Activated CD4-positive, alpha-beta memory T cell treated with anti-CD3 and anti-CD28 coated beads, Interleukin-2, amount 10 ng/mL, durations not matched to agents 7 days and 5 days (primary cell): ENCODE results near the gene MOCS3. TPM values are rescaled to one million over a fixed set of nuclear protein-coding genes. Genes with fewer than 3 reads are reported as not detected.

Experiments used
- CTCF ChIA-PET: fragments of 350-600 bp; sonication (Branson Sonifier 250); formaldehyde crosslinking; loops from one replicate; lab custom pipeline; 2021; ENCODE audit warnings: antibody characterized with exemption, inconsistent platforms; lab: Charles Lee
- POLR2A ChIA-PET: fragments of 350-600 bp; sonication (Branson Sonifier 250); formaldehyde crosslinking; loops from one replicate; lab custom pipeline; 2021; ENCODE audit warnings: antibody characterized with exemption; lab: Charles Lee
- DNase-seq: peaks from one replicate; pipeline ENCODE4 v3.0.0-alpha.2; 2020
- H3K27ac Mint-ChIP-seq: one replicate; pipeline ENCODE4 v1.8.0; 2021; ENCODE audit warnings: mild to moderate bottlenecking, mixed read lengths
- H3K27me3 Mint-ChIP-seq: one replicate; pipeline ENCODE4 v1.8.0; 2021; ENCODE audit warnings: mixed read lengths
- H3K36me3 Mint-ChIP-seq: one replicate; pipeline ENCODE4 v1.8.0; 2021; ENCODE audit warnings: low read depth, mixed read lengths
- H3K4me1 Mint-ChIP-seq: one replicate; pipeline ENCODE4 v1.8.0; 2021; ENCODE audit warnings: mixed read lengths
- H3K4me3 Mint-ChIP-seq: one replicate; pipeline ENCODE4 v1.8.0; 2021; ENCODE audit warnings: mild to moderate bottlenecking, mixed read lengths
- H3K9me3 Mint-ChIP-seq: one replicate; pipeline ENCODE4 v1.8.0; 2021; ENCODE audit warnings: mixed read lengths
- total RNA-seq, 2 experiments: library from RNA; stranded (reverse); gene quantifications; one replicate each; pipeline ENCODE4 v1.2.3, GENCODE V29; 2021

MOCS3 gene
- total RNA-seq, 2 experiments from 2014 or later: 4.1 to 4.7 TPM

- Mint-ChIP-seq H3K27me3 (peaks cover 10% of the 10 kb centered on the region), H3K36me3 (no peaks in the 10 kb centered on the region), H3K4me3 (no peak overlapping the region), H3K9me3 (no peaks in the 10 kb centered on the region), H3K27ac (no peak overlapping the region), H3K4me1 (no peaks in the 10 kb centered on the region)
- ChIA-PET CTCF (interaction anchor here (1.4 kb wide), 1 partner anchor 10 kb away, joined by 3 read pairs; no protein-coding TSS in a partner anchor), POLR2A (no interaction called here)
- DNase-seq: no peak
These were observed 46.6 kb downstream of the MOCS3 start for GRCh38 chr20:51005214-51005613.

- H3K27me3 Mint-ChIP-seq: peaks cover 1% of the 10 kb centered on the region
- DNase-seq: no peak
- no peaks in the 10 kb centered on the region for H3K9me3 Mint-ChIP-seq
- H3K36me3 Mint-ChIP-seq: no peaks in the 10 kb centered on the region
- CTCF ChIA-PET: no interaction called here
- H3K4me1 Mint-ChIP-seq: no peaks in the 10 kb centered on the region
- H3K27ac Mint-ChIP-seq: no peak overlapping the region
- POLR2A ChIA-PET: no interaction called here
- no peak overlapping the region for H3K4me3 Mint-ChIP-seq
These were observed 50.1 kb downstream of the MOCS3 start for GRCh38 chr20:51008718-51009117.

GRCh38 chr20:51009303-51010042, 50.9 kb downstream of the MOCS3 start:
- Mint-ChIP-seq H3K27me3 (peaks cover 4% of the 10 kb centered on the region), H3K27ac (no peak overlapping the region), H3K4me3 (no peak overlapping the region), H3K4me1 (no peaks in the 10 kb centered on the region), H3K9me3 (no peaks in the 10 kb centered on the region), H3K36me3 (no peaks in the 10 kb centered on the region)
- no peak for DNase-seq
- ChIA-PET POLR2A (no interaction called here), CTCF (no interaction called here)

- H3K27ac Mint-ChIP-seq: no peak overlapping the region
- H3K4me1 Mint-ChIP-seq: no peaks in the 10 kb centered on the region
- ChIA-PET CTCF (no interaction called here), POLR2A (no interaction called here)
- DNase-seq: no peak
- H3K4me3 Mint-ChIP-seq: no peak overlapping the region
- no peaks in the 10 kb centered on the region for H3K36me3 Mint-ChIP-seq
- peaks cover 9% of the 10 kb centered on the region for H3K27me3 Mint-ChIP-seq
- no peaks in the 10 kb centered on the region for H3K9me3 Mint-ChIP-seq
These were observed 51.4 kb downstream of the MOCS3 start for GRCh38 chr20:51010043-51010365.

- DNase-seq: no peak
- peaks cover 12% of the 10 kb centered on the region for H3K27me3 Mint-ChIP-seq
- ChIA-PET CTCF (no interaction called here), POLR2A (no interaction called here)
- H3K4me1 Mint-ChIP-seq: no peaks in the 10 kb centered on the region
- no peak overlapping the region for H3K4me3 Mint-ChIP-seq
- H3K36me3 Mint-ChIP-seq: no peaks in the 10 kb centered on the region
- H3K9me3 Mint-ChIP-seq: no peaks in the 10 kb centered on the region
- no peak overlapping the region for H3K27ac Mint-ChIP-seq
These were observed 52.3 kb downstream of the MOCS3 start for GRCh38 chr20:51010932-51011331.

GRCh38 chr20:51011479-51011878, 52.9 kb downstream of the MOCS3 start:
- H3K36me3 Mint-ChIP-seq: no peaks in the 10 kb centered on the region
- CTCF ChIA-PET: no interaction called here
- POLR2A ChIA-PET: no interaction called here

GRCh38 chr20:51012357-51012756, 53.7 kb downstream of the MOCS3 start:
- Mint-ChIP-seq H3K27me3 (peaks cover 13% of the 10 kb centered on the region), H3K36me3 (no peaks in the 10 kb centered on the region), H3K27ac (no peak overlapping the region), H3K4me1 (no peaks in the 10 kb centered on the region), H3K9me3 (no peaks in the 10 kb centered on the region), H3K4me3 (no peak overlapping the region)
- POLR2A ChIA-PET: no interaction called here
- DNase-seq: no peak
- CTCF ChIA-PET: no interaction called here

More at GRCh38 chr20:51011479-51011878, 52.9 kb downstream of the MOCS3 start:
- no peaks in the 10 kb centered on the region for H3K4me1 Mint-ChIP-seq
- no peak for DNase-seq
- H3K27me3 Mint-ChIP-seq: peaks cover 12% of the 10 kb centered on the region
- H3K27ac Mint-ChIP-seq: no peak overlapping the region
- H3K9me3 Mint-ChIP-seq: no peaks in the 10 kb centered on the region
- H3K4me3 Mint-ChIP-seq: no peak overlapping the region

Other genes with a start within 250 kb of the MOCS3 start
- gene PARD6B, start 227.2 kb upstream of the MOCS3 start, total RNA-seq: 1 to 10 TPM; 4.3 to 6.2 TPM
- 1 to 10 TPM; 6.3 to 6.6 TPM for gene BCAS4, start 163.8 kb upstream of the MOCS3 start, total RNA-seq
- 10 to 100 TPM; 58.8 to 63.3 TPM for gene ADNP, start 27.4 kb upstream of the MOCS3 start, total RNA-seq
- 10 to 100 TPM; 46.8 to 49.8 TPM for gene DPM1, start 286 bp upstream of the MOCS3 start, total RNA-seq
- under 1 TPM; 0.13 to 0.30 TPM for gene KCNG1, start 64.3 kb downstream of the MOCS3 start, total RNA-seq